ENCODE data around the gene SPRYD3. TPM values are rescaled to one million over a fixed set of nuclear protein-coding genes. Genes with fewer than 3 reads are reported as not detected.

Gene SPRYD3
- total and polyA plus RNA-seq, 2 of the 4 experiments (the other 2 are of a cell fraction), result 25.6 to 27.8 TPM

DNA sequence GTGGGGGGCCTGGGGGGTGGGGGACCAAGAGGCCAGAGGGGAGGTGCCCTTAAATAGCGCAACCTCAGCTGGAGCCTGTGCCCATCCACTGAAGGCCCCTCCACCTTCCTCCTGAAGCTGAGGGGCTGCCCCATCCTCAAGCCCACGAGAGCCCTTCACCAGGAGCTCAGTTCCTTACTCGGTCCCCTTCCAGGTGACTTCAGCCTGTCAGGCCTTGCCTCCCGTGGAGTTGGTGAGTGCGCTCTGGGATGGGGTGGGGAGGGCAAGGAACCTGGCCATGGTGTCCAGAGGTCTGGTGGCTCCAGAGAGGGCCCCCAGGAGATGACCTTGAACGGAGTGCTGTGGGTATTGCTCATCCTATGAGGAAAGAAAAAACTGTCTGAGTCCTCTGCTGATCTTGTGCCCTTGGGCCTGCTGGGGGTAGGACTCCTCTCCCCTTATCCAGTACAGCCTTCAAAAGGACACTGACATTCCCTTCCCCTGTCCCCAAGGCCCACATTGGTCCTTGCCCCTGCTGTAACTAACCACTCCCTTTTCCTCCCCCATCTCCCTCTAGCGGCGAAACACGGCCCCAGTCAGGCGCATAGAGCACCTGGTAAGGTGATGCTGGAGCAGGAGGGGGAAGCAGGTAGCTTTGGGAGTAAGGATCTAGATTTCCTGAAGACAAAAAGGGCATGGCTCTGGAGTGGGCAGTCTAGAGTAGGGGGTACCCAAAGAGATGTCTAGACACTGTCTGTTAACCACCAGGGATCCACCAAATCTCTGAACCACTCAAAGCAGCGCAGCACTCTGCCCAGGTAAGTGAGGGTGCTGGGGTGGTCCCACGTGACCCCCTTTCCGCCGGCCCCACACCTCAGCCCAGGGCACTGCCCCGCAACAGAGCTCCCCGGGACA lies 25.7 kb downstream of the SPRYD3 start:
- Histone ChIP-seq H3K56ac (ENCODE audit: extremely low read depth, insufficient read depth, low read length) (no peak overlapping the region), H3K4me1 (ENCODE audit: control insufficient read depth, insufficient read depth, low read length) (peaks cover 42% of the 10 kb centered on the region), H3K9me1 (ENCODE audit: insufficient read depth, low read length) (peaks cover 21% of the 10 kb centered on the region), H3K14ac (replicated peaks; ENCODE audit: low read depth, low read length) (peak overlapping the region; percentile 61), H3K36me3 (ENCODE audit: control insufficient read depth, insufficient read depth, low read length) (peaks cover 49% of the 10 kb centered on the region), H4K91ac (ENCODE audit: insufficient read depth, low read depth, low read length) (peak overlapping the region; percentile 81), H2BK15ac (ENCODE audit: low read depth, low read length) (peak overlapping the region; percentile 59; the same call in 2 of the 3 replicates), H3K4me3 (ENCODE audit: insufficient read depth, low read depth, low read length) (no peak overlapping the region), H2AK5ac (ENCODE audit: low read depth, low read length) (peak overlapping the region; percentile 90), H2AK9ac (replicated peaks; ENCODE audit: low read depth, low read length, poor library complexity) (peak overlapping the region; percentile 96), H3K23ac (ENCODE audit: low read depth, low read length) (peak overlapping the region; percentile 79; the same call in 1 of the 2 replicates), H3K79me1 (ENCODE audit: low read depth in 1 of 2, low read length in 2 of 2) (peaks cover 5 to 58% of the 10 kb centered on the region in 2 experiments; a peak in 3 of 4 replicates), H4K8ac (ENCODE audit: low read depth in 2 of 2, low read length in 2 of 2) (peak overlapping the region; percentile 25 to 46; a peak in 3 of 4 replicates), H4K20me1 (ENCODE audit: insufficient read depth, low read length) (peaks cover 20% of the 10 kb centered on the region), H2BK20ac (ENCODE audit: low read depth, low read length) (peak overlapping the region; percentile 59), H3K9ac (ENCODE audit: low read depth, low read length) (peak overlapping the region; percentile 39; the same call in 1 of the 2 replicates), H3K9me3 (ENCODE audit: control insufficient read depth, insufficient read depth, low read length) (no peaks in the 10 kb centered on the region), H2AFZ (replicated peaks; ENCODE audit: low read length, poor library complexity) (peak overlapping the region; percentile 90), H3K4ac (ENCODE audit: low read depth, low read length) (peak overlapping the region; percentile 82), H2BK5ac (ENCODE audit: low read depth, low read length, poor library complexity, severe bottlenecking) (peak overlapping the region; percentile 71), H4K5ac (ENCODE audit: low read depth, low read length) (peak overlapping the region; percentile 32; the same call in 1 of the 2 replicates), H3K27ac (ENCODE audit: insufficient read depth, low read length) (peak overlapping the region; percentile 56), H3K4me2 (ENCODE audit: low read depth, low read length) (peak overlapping the region; percentile 26; the same call in 1 of the 2 replicates), H3K27me3 (ENCODE audit: control insufficient read depth, insufficient read depth, low read length) (no peaks in the 10 kb centered on the region), H2BK120ac (ENCODE audit: low read depth, low read length) (peak overlapping the region; percentile 48), H3K18ac (ENCODE audit: low read depth, low read length) (peak overlapping the region; percentile 19)
- DNase-seq (no peak), ATAC-seq (ENCODE audit: low read depth) (no peak)
- no TSS peak for BruUV-seq (replicated peaks)
- WGBS, 2 experiments (ENCODE audit: extremely low coverage in 2 of 2, insufficient read length in 1 of 2), result no CpG with 5 or more reads among the region's 16 CpGs
- dilution Hi-C loops (cut with HindIII; ENCODE audit: low sequenced_read_pairs, unreplicated experiment) (no loop called here), in situ Hi-C loops (cut with MboI; ENCODE audit: low sequenced_read_pairs) (no loop called here), intact Hi-C loops (cut with micrococcal nuclease) (loop anchor here (5.0 kb wide), 1 partner anchor 244 kb away; the partner anchor contains the start of genes MYG1 and PFDN5)
- POLR2A ChIA-PET (ENCODE audit: unreplicated experiment), result no interaction called here
- CTCF ChIA-PET, result interaction anchor here (0.6 kb wide), 1 partner anchor 12 kb away, joined by 3 read pairs; no protein-coding TSS in a partner anchor
- no peak for TF ChIP-seq FOS (IDR thresholded peaks at IDR 0.05; ENCODE audit: low read depth, low read length)
- TF ChIP-seq, protein P1, sequence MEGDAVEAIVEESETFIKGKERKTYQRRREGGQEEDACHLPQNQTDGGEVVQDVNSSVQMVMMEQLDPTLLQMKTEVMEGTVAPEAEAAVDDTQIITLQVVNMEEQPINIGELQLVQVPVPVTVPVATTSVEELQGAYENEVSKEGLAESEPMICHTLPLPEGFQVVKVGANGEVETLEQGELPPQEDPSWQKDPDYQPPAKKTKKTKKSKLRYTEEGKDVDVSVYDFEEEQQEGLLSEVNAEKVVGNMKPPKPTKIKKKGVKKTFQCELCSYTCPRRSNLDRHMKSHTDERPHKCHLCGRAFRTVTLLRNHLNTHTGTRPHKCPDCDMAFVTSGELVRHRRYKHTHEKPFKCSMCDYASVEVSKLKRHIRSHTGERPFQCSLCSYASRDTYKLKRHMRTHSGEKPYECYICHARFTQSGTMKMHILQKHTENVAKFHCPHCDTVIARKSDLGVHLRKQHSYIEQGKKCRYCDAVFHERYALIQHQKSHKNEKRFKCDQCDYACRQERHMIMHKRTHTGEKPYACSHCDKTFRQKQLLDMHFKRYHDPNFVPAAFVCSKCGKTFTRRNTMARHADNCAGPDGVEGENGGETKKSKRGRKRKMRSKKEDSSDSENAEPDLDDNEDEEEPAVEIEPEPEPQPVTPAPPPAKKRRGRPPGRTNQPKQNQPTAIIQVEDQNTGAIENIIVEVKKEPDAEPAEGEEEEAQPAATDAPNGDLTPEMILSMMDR (conservative IDR thresholded peaks at IDR 0.05; ENCODE audit: low read depth, low read length), result peak; percentile 41

Measured in IMR-90 (cell line).